ENCODE results near the gene PLCH2. TPM values are rescaled to one million over a fixed set of nuclear protein-coding genes. Genes with fewer than 3 reads are reported as not detected.
"Not testable (repeated sequence)": the region's sequence is repeated elsewhere in the genome, so short reads cannot be mapped to it uniquely, and the experiment has no call there.

Gene PLCH2
- total RNA-seq, 2 experiments from 2014 or later, result 1.2 to 1.4 TPM

DNA sequence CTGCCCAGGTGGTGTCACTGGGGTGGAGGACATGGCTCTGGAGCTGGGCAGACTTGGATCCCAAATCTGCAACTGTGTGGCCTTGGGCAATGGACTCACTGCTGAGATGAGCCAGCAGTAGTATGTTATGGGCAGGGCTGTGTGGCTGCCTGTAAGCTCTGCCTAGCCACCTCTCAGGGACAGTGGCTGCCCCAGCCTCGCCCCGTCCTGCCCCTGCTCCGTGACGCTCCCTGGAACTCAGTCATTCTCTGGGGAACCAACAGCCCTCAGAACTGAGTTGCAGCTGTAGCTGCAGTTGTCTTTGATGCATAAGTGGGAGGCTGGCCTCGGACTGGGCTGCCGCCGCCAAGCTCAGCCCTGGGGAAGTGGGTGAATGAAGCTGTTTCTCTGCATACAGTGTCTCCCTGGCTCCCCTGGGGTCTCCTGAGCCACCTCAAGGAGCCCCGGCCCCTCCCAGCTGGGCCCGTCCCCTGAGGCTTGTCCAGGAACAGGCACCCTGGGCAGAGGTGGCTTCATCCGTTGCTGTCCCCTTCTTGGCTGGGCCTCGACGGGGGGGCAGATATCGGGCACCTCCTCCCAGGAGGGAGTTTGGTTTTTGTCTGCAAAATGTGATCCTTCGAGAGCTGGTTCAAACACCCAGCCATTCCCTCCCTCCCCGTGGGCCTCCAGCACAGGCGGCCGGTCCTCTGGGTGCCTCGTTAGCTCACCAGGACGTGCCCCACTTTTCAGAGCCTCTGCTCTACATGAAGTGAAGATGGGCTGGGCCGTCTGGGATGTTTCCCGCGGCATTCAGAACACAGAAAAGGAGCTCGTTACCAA lies 26.2 kb upstream of the PLCH2 start:
- Mint-ChIP-seq H3K9me3 (no peaks in the 10 kb centered on the region), H3K27me3 (peaks cover 6% of the 10 kb centered on the region), H3K4me3 (no peak overlapping the region), H3K27ac (no peak overlapping the region), H3K4me1 (peaks cover 1% of the 10 kb centered on the region), H3K36me3 (no peaks in the 10 kb centered on the region)
- no peak for DNase-seq

DNA sequence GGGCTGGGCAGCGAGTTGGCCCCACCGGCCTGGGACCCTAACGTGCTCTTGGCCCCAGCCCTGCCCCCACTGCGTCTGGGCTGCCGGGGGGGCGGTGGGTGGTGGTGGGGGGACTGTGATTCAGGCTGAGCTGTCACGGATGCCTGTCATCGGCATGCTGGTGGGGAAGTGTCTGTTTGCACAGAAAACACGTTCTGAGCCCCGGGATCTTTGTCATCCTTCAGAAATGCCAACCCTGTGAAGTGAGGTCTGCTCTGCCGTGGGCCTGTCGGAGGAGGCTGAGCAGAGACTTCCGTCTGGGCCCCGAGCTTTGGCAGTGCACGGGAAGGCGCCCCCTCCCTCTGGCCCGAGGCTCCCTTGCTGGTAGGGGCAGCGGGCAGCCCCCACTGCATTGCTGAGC lies 24.3 kb upstream of the PLCH2 start:
- no peaks in the 10 kb centered on the region for H3K36me3 Mint-ChIP-seq
- H3K9me3 Mint-ChIP-seq, result no peaks in the 10 kb centered on the region
- no peak overlapping the region for H3K27ac Mint-ChIP-seq
- no peak for DNase-seq
- no peaks in the 10 kb centered on the region for H3K27me3 Mint-ChIP-seq
- H3K4me1 Mint-ChIP-seq, result no peaks in the 10 kb centered on the region
- no peak overlapping the region for H3K4me3 Mint-ChIP-seq

DNA sequence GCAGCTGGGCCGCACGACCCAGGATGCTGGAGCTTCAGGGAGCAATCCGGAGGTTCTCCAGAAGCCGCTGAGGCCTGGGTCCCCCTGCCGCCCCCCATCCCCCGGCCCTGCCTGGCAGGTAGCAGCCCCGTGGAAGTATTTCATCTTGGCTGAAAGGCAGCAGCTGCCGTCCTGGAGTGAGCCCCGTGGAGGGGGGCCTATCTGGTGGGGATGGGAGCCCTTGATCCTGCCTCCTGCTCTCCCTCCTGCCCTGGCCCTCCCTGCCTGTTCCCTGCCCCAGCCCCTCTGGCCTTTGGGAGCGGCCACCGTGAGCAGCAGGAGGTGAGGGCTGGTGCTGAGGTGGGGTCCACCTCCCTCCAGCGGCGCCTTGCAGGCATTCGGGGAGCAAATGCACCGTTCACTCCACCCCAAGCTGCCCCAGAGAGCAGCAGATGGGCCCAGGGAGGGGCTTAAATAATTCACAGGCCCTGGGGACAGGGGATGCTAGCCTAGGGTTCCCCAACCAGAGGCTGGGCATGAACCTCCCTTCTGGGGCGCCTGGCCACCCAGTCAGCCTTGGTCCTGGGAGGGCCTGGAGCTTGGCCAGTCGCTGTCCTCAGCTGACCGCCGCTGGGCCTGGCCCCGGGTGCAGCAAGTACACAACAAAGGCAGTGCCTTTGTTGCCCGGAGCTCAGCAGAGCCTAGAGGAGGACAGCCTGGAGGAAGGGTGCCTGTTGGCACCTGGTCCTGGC lies 23.7 kb upstream of the PLCH2 start:
- no peak for DNase-seq
- Mint-ChIP-seq H3K9me3 (no peaks in the 10 kb centered on the region), H3K36me3 (no peaks in the 10 kb centered on the region), H3K27me3 (no peaks in the 10 kb centered on the region), H3K4me3 (no peak overlapping the region), H3K27ac (no peak overlapping the region), H3K4me1 (no peaks in the 10 kb centered on the region)

DNA sequence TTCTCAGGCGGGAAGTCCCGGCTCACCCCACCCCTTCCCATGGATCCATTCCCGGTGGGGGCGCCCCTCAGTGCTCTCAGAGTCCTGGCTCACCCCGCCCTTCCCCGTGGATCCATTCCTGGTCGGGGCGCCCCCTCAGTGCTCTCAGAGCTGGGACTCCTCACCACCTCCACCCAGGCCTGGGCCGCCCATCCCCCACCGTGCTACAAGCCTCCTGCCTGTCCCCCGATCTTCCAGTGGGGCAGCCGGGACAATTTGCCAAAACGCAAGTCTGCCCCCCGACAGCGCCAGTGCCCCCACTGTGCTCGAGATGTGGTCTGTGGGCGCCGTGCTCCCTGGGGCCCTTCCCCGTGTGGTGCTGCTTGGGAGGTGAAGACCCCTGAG lies 23.2 kb upstream of the PLCH2 start:
- Mint-ChIP-seq H3K9me3 (no peaks in the 10 kb centered on the region), H3K4me3 (no peak overlapping the region), H3K36me3 (no peaks in the 10 kb centered on the region), H3K27me3 (no peaks in the 10 kb centered on the region), H3K4me1 (no peaks in the 10 kb centered on the region), H3K27ac (no peak overlapping the region)
- DNase-seq, result no peak

DNA sequence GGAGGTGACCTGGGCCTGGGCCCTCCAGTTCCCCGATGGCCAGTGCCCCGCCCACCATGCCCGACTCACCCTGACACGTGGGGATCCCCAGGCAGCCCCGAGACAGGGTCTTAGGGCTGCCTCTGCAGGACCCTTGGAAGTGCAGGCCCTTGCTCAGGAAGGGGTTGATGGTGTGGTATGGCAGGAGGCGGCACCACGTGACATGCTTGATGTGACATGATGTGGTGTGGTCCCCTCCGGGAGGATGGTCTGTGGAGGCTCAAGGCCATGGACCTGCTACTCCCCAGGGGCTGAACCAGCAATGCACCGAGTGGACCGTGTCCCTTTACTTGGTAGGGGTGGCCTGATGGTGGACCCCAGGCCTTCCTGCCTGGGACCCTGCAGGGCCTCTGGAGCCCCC lies 21.9 kb upstream of the PLCH2 start:
- Mint-ChIP-seq H3K27ac (no peak overlapping the region), H3K4me1 (no peaks in the 10 kb centered on the region), H3K4me3 (no peak overlapping the region), H3K9me3 (no peaks in the 10 kb centered on the region), H3K36me3 (no peaks in the 10 kb centered on the region), H3K27me3 (no peaks in the 10 kb centered on the region)
- no peak for DNase-seq

DNA sequence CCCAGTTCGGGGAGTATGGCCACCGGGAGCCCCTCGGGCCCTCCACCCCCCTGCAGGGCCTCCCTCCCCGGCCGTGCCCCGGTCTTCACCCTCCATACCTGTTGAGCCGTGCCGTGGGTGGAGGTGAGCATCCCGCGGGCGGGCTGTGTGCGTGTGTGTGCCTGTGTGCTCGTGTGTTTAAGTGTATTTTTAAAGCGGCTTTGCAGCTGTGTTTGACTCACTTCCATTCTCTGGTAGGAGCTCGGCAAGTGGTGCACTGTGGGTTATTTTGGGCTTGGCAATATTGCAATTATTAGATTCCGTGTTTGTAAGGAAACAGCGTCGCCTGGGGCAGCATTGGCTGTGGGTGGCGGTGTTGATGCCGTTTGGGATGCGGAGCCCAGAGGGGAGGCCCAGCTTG lies 20.3 kb upstream of the PLCH2 start:
- no peak for DNase-seq
- H3K27ac Mint-ChIP-seq, result no peak overlapping the region
- no peak overlapping the region for H3K4me3 Mint-ChIP-seq
- no peaks in the 10 kb centered on the region for H3K4me1 Mint-ChIP-seq
- no peaks in the 10 kb centered on the region for H3K36me3 Mint-ChIP-seq
- no peaks in the 10 kb centered on the region for H3K9me3 Mint-ChIP-seq
- H3K27me3 Mint-ChIP-seq, result no peaks in the 10 kb centered on the region

DNA sequence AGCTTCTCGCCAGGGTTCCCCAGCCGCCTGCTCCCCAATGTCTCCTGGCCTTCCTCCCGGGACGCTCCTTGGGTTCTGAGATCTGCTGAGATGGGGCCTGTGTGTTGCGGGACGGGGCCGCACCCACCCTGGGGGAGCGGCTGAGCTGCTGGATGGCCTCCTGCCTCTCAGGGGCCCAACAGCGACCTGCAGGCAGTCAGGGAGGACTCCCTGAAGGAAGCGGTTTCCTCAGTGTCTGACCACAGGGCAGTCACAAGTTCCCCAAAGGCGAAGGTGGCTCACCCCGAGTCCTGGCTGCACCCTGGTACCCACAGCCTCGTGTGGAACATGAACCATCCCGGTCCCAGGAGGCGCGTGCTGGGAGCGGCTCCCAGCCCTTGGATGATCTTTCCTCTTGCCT lies 18.6 kb upstream of the PLCH2 start:
- Mint-ChIP-seq H3K4me3 (no peak overlapping the region), H3K27ac (no peak overlapping the region), H3K36me3 (no peaks in the 10 kb centered on the region), H3K4me1 (no peaks in the 10 kb centered on the region), H3K9me3 (no peaks in the 10 kb centered on the region), H3K27me3 (no peaks in the 10 kb centered on the region)
- no peak for DNase-seq

DNA sequence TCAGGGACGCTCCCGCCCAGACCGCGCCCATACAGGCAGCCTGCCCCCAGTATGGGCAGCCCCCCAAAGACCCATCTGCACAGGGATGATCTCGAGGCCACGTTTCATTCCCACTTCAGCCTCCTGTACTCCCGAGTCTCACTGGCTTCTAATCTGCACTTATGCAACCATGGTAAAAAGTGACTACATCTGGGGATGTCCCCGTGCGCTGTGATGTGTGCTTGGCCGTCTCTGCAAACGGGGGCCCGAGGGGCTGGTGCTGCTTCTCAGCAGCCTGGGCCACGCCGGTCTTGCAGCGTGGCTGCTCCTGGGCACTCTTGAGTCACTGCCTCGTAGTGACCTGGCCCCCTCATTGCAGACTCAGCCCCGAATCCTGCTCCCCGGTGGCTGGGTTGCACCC lies 17.4 kb upstream of the PLCH2 start:
- Mint-ChIP-seq H3K27me3 (peaks cover 3% of the 10 kb centered on the region), H3K4me1 (no peaks in the 10 kb centered on the region), H3K9me3 (no peaks in the 10 kb centered on the region), H3K27ac (no peak overlapping the region), H3K4me3 (no peak overlapping the region), H3K36me3 (no peaks in the 10 kb centered on the region)
- no peak for DNase-seq

DNA sequence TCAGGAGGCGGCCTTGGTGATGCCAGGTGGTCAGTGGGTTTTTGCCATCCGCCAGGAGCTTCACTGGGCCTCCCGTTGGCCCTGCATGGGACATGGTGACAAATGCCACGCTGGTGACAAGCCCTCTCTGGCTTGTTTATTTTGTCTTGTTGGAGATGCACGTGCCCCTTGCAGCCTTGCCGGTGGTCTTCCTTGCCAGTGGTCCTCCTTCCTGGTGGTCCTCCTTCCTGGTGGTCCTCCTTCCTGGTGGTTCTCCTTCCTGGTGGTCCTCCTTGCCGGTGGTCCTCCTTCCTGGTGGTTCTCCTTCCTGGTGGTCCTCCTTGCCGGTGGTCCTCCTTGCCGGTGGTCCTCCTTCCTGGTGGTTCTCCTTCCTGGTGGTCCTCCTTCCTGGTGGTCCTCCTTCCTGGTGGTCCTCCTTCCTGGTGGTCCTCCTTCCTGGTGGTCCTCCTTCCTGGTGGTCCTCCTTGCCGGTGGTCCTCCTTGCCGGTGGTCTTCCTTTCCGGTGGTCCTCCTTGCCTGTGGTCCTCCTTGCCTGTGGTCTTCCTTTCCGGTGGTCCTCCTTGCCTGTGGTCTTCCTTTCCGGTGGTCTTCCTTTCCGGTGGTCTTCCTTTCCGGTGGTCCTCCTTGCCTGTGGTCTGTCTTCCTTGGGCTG lies 16.9 kb upstream of the PLCH2 start:
- H3K36me3 Mint-ChIP-seq, H3K4me1 Mint-ChIP-seq, H3K27me3 Mint-ChIP-seq, H3K27ac Mint-ChIP-seq, DNase-seq, H3K9me3 Mint-ChIP-seq, H3K4me3 Mint-ChIP-seq: not testable (repeated sequence)

DNA sequence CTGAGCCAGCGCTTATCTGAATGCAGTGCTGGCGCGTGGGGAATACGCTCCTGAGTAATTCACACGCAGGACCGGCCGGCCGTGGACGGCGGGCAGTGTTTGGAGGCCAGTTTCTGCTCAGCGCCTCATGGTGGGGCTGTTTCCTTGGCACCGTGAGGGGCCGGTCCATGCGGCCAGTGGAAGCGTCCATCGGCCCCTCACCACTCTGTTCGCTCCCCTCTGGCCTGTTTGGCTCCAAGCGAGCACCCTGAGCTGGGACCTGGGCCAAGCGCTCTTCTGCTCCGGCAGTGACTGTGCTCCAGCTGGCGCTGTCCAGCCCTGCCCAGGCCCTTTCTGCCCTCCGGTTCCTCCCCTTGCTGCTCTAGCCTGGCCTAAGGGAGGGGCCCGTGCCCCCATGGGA lies 16.3 kb upstream of the PLCH2 start:
- Mint-ChIP-seq H3K9me3 (no peaks in the 10 kb centered on the region), H3K4me3 (no peak overlapping the region), H3K36me3 (no peaks in the 10 kb centered on the region), H3K27me3 (peaks cover 9% of the 10 kb centered on the region), H3K27ac (no peak overlapping the region), H3K4me1 (no peaks in the 10 kb centered on the region)
- no peak for DNase-seq

DNA sequence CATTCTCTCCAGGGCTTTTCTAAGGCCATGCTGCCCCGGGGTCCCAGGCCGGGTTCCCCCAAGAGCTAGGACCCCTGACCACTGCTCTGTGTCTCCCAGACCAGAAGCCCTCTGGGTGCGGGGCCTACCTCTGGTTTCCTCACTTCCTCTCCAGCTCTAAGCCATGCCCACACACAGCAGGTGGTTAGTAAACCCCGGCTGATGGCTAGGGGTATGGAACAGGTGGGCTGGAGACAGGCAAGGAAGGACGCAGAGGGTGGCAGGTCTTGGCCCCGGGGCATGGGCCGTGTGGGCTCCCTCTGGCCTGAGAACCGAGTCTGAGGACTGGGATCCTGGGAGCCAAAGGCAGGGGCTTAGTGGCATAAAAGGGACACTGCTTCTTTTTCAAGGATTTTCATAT lies 15.9 kb upstream of the PLCH2 start:
- Mint-ChIP-seq H3K9me3 (no peaks in the 10 kb centered on the region), H3K27ac (no peak overlapping the region), H3K4me1 (no peaks in the 10 kb centered on the region), H3K36me3 (no peaks in the 10 kb centered on the region), H3K27me3 (peaks cover 9% of the 10 kb centered on the region), H3K4me3 (no peak overlapping the region)
- no peak for DNase-seq

DNA sequence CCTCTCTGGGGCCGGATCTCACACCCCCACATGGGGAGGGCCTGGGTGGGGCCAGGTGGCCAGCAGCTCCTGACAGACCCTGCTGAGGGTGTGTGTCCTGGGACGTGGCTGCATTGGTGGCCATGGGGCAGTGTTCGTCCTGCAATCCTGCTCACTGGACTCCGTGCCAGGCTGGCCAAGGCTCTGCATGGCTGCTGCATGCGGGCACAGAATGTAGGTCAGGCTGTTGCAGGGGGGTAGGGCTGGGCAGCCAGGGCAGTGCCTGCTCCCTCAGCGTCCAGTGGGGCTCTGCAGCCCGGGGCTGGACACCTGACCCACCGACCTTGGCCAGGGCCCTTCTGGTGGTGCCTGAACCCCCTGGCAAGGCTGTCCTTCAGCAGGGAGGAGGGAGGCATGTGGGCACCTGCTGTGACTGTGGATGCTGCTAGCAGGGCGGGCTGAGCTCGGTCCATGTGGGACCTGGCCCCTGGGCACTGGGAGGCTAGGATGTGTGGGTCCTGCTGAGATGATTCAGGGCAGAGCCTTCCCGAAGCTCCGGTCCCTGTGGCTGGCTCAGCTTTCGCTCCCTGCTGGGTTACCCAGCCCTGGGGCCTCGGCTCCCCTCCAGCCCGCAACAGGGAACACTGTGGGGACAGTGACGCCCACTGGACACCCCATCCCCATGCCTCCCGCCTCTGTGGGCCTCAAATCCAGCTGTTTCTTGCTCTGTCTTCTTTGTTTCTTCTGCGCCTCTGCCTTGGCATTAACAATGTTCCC lies 14.9 kb upstream of the PLCH2 start:
- H3K4me1 Mint-ChIP-seq, result no peaks in the 10 kb centered on the region
- no peak overlapping the region for H3K4me3 Mint-ChIP-seq
- peaks cover 9% of the 10 kb centered on the region for H3K27me3 Mint-ChIP-seq
- H3K27ac Mint-ChIP-seq, result no peak overlapping the region
- no peaks in the 10 kb centered on the region for H3K9me3 Mint-ChIP-seq
- H3K36me3 Mint-ChIP-seq, result no peaks in the 10 kb centered on the region
- DNase-seq, result no peak

DNA sequence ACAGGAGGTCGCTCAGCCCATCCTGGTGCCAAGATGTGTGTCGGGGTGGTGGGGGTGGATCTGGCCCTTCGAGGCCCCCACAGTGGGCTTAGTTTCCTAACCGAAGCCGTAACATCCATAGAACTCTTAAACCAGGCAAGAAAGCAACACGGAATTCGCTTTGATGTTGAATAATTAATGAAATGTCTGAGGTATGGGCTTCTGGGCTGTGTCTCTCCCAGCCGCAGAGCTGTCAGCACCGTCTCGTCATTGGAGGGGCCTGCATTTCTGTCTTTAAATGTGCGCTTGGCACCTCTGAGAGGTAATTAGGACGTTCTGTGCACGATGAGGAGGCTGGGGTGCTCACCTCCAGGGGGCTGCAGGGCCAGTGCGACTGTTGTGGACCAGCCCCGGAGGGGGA lies 13.3 kb upstream of the PLCH2 start:
- no peaks in the 10 kb centered on the region for H3K4me1 Mint-ChIP-seq
- no peak overlapping the region for H3K27ac Mint-ChIP-seq
- H3K27me3 Mint-ChIP-seq, result peaks cover 14% of the 10 kb centered on the region
- no peak for DNase-seq
- no peaks in the 10 kb centered on the region for H3K9me3 Mint-ChIP-seq
- no peaks in the 10 kb centered on the region for H3K36me3 Mint-ChIP-seq
- no peak overlapping the region for H3K4me3 Mint-ChIP-seq

DNA sequence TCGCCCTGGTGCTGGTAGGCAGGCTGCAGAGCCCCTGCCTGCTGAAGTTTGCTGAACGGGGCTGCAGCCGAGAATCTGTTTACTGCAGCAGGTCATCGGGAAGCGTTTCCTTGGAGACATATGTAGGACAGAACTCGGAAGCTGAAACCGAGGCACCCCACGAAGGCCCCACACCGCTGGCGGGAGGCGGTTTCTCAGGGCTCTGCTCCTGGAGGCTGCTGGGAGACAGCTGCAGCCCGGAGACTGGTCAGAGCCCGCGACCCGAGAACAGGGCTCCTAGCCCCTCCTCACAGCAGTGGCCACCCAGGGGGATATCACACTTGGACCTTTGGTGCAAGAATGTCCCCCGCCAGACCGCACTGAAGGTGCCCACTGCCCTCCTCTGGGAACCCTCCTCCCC lies 12.7 kb upstream of the PLCH2 start:
- Mint-ChIP-seq H3K9me3 (no peaks in the 10 kb centered on the region), H3K4me3 (no peak overlapping the region), H3K4me1 (no peaks in the 10 kb centered on the region), H3K36me3 (no peaks in the 10 kb centered on the region), H3K27me3 (peaks cover 17% of the 10 kb centered on the region), H3K27ac (no peak overlapping the region)
- DNase-seq, result no peak

All from activated naive CD8-positive, alpha-beta T cell treated with anti-CD3 and anti-CD28 coated beads for 36 hours (primary cell).